Measurements from ENCODE around the gene MPPED2.

DNA sequence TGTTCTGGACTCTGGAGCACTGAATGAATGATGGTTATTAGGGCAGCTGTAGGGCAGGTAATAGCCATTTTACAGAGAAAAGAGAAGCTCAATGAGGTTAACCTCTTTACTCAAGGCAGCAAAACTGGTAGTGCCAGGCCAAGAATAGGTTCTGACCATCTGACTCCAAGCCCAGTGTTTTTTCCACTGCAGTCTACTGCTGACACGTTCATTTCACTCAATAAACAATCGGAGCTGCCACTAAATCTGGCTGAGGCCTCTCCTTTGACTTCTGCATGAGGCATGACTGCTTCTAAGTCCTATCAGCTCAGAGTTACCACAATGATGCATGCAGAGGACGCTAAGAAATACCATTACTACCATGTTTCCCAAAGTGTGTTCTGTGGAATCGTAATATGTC lies 145.6 kb downstream of the MPPED2 start:
- TF ChIP-seq, protein P1, sequence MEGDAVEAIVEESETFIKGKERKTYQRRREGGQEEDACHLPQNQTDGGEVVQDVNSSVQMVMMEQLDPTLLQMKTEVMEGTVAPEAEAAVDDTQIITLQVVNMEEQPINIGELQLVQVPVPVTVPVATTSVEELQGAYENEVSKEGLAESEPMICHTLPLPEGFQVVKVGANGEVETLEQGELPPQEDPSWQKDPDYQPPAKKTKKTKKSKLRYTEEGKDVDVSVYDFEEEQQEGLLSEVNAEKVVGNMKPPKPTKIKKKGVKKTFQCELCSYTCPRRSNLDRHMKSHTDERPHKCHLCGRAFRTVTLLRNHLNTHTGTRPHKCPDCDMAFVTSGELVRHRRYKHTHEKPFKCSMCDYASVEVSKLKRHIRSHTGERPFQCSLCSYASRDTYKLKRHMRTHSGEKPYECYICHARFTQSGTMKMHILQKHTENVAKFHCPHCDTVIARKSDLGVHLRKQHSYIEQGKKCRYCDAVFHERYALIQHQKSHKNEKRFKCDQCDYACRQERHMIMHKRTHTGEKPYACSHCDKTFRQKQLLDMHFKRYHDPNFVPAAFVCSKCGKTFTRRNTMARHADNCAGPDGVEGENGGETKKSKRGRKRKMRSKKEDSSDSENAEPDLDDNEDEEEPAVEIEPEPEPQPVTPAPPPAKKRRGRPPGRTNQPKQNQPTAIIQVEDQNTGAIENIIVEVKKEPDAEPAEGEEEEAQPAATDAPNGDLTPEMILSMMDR (IDR thresholded peaks at IDR 0.05; ENCODE audit: extremely low read depth in 1 of 2, insufficient read depth in 1 of 2, low read depth in 1 of 2, low read length in 2 of 2), result no peak
- TF ChIP-seq MYC (IDR thresholded peaks at IDR 0.05; ENCODE audit: low read depth, low read length) (no peak), POLR2A (IDR thresholded peaks at IDR 0.05; ENCODE audit: low read depth, low read length) (no peak), EZH2 (IDR thresholded peaks at IDR 0.05; ENCODE audit: borderline replicate concordance, low read depth, low read length, severe bottlenecking) (no peak), POLR2AphosphoS5 (IDR thresholded peaks at IDR 0.05; ENCODE audit: insufficient read depth, low read depth, low read length) (no peak)
